Activated CD8-positive, alpha-beta memory T cell treated with anti-CD3 and anti-CD28 coated beads for 24 hours (primary cell): ENCODE results near the gene PRCC.

Experiments
- DNase-seq: peaks from one replicate; pipeline ENCODE4 v3.0.0-alpha.2; 2020

The PRCC gene, protein sequence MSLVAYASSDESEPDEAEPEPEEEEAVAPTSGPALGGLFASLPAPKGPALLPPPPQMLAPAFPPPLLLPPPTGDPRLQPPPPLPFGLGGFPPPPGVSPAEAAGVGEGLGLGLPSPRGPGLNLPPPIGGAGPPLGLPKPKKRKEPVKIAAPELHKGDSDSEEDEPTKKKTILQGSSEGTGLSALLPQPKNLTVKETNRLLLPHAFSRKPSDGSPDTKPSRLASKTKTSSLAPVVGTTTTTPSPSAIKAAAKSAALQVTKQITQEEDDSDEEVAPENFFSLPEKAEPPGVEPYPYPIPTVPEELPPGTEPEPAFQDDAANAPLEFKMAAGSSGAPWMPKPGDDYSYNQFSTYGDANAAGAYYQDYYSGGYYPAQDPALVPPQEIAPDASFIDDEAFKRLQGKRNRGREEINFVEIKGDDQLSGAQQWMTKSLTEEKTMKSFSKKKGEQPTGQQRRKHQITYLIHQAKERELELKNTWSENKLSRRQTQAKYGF

DNA sequence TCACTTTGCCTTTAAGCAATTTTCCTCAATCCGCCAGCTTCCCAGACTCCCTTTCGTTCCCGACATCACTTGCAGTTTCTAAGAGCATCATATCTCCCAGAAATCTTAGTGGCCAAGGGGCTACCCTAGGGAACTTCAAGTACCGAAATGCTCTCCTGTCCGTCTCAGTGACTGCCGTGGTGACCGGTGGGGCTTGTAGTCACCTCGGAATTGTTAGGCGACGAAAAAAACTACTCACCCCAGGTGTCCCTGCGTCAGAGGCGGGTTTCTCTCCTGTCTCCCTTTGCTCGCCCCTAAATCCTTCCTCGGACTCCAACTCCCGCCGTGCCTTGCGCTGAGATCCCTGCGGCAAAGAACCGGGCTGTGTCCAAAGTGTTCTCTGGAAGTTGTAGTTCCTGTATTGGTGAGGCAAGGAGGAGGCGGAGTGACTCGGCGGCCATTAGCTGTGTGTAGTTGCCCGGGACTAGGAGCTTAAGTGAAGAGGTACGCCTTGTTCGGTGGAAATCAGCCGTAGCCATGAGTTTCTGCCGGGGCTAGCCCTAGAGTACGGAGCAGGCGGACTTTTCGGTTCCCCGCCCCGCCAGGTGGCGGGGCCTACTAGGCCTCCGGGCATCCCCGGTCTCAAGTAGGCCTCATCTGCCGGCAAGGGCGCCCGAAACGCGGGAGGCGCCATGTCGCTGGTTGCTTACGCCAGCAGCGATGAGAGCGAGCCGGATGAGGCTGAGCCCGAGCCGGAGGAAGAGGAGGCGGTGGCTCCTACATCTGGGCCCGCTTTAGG is at the start of gene PRCC:
Gene PRCC (plus strand): TSS at position 435 of the 778 bp plus-strand sequence. CDS start 237 bp downstream, at position 672.
- DNase-seq: peak; percentile 94

DNA sequence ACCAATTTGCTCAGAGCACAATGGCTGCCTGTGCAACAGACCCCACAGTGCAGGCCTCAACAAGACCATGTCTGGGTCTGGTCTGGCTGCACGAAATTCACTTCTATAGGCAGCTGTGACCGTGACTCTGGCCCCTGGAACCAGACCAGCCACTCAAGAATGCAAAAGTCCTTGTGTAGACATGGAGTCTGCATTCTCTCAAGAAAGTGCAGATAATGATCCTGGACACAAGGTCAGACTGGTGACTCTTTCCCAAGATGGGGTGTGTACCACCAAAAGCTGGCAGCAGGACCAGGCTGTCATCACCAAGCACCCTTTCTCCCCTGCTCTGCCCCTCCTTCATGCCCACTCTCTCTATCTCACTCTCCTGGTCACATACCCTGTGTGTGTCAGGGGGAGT is 46.2 kb upstream of the PRCC start:
- DNase-seq: no peak

DNA sequence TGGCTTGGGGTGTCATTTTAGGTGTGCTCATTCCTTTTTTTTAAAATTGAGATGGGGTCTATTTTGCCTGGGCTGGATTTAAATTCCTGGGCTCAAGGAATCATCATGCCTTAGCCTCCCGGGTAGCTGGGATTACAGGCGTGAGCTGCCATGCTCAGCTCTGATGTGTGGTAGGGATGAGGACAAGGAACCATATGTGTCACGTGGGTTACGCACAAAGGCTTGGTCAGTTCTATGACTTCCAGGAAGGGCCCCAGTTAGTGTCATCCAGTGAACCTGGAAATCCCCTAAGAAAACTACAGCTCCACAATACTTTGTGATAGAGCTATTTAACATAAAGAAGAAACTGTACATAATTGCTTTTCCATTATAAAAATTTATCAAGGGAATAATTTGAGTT is 45.8 kb upstream of the PRCC start:
- DNase-seq: no peak

DNA sequence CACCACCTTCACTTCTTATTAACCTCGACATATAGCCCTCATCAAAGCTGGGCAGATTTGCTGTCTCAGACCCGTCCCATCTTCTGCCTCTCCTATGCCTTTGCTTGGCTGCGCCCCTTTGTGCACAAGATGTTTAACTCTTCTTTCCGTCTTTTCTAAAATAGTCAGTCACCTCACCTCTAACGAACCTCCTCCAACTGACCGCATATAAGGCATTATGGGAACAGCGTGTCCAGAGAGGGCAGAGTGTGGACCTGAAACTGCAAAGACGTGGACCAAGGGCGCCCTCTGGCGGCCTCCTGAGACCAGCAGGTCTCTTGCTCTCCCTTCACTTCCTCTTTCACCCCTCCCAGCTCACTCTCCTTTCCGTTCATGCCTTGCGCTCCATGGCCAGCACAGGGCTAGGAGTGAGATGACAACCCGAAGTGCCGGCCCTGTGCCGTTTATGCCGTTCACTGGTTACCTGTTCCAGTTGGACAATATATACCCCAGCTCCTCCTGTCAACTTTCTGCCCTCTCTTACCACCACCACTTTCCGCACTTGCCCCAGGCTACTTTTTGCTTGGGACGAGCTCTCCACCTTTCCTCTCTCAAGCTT is 41.6 kb upstream of the PRCC start:
- peak; percentile 89 for DNase-seq

DNA sequence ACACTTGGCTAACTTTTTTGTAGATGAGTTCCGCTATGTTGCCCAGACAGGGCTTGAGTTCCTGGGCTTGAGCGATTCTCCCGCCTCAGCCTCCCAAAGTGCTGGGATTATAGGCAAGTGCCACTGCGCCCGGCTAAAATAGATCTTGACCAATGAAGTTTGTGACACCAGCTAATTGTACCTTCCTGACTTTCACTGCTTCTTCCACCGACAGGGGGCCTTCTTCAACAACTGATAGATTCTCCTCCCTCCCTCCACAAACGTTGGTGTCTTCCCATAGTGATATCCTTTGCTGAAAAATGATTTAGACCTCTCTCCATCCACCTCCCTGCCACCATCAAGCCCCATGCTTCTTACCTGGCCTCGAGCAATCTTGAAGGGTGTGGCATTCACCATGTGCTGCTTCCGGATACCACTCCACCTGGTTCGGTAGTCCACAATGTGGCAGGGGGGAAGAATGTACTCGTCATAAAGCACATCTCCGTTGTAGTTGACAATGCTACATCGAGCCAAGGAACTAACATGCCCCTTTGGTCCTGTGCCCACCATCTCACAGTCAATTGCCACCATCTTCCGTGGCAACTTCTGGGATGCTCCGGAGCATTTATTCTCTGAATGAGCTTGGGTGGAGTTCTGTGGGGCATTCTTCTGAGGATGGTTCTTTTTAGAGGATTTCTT is 40.6 kb upstream of the PRCC start:
- DNase-seq: peak; percentile 79

DNA sequence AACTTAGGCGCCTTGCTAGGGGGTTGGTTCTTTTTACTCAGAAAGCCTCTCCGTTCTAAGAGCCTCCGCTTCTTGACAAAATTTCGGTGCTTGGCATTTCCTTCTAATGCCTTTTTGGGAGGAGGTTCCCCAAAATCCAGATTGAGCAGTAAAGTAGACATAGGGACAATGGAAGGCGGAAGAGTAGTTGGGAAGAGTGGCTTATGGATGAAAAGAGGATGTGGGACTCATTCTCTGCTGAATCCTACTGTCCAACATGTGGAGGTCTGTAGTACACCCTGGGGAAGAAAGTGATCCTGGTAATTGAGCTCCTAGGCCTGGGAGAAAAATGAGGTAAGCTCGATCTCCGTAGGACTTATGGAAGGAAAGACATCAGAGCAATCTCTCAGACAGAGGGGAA is 39.8 kb upstream of the PRCC start:
- DNase-seq: no peak

DNA sequence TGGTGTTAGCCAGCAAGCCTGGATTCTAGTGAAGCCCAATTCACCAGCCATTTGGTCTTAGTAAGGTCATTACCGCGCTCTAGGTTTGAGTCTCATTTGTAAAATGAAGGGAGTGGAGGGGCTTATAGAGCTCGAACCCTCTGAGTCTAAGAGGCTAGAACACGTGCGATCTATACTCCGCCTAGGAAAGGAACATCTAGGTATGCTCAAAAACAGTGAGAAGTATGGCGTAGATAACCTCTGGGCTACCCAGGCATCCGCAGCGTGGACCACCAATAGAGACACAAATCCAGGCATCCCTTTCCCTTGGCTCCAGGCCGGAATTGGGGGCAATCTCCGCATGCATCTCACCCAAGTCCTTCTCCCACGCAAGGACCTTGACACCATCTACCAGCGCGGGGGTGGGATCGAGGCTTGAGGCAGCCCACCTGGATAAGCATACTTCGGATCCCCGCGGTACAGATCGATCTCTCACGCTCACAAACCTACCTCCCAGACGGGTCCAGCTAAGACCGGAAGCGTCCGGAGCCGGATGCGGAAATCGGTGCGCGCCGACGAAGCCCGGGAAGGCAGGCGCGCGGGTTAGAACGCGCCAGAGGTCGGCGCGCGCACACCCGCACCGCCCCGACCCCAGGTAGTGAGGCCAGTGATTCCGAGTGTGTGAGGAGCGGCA is 39.3 kb upstream of the PRCC start, which contains the start of gene METTL25B:
Gene METTL25B (plus strand): TSS at position 544 of the 673 bp plus-strand sequence. CDS start 636 bp downstream, outside the sequence.
- peak; percentile 91 for DNase-seq

DNA sequence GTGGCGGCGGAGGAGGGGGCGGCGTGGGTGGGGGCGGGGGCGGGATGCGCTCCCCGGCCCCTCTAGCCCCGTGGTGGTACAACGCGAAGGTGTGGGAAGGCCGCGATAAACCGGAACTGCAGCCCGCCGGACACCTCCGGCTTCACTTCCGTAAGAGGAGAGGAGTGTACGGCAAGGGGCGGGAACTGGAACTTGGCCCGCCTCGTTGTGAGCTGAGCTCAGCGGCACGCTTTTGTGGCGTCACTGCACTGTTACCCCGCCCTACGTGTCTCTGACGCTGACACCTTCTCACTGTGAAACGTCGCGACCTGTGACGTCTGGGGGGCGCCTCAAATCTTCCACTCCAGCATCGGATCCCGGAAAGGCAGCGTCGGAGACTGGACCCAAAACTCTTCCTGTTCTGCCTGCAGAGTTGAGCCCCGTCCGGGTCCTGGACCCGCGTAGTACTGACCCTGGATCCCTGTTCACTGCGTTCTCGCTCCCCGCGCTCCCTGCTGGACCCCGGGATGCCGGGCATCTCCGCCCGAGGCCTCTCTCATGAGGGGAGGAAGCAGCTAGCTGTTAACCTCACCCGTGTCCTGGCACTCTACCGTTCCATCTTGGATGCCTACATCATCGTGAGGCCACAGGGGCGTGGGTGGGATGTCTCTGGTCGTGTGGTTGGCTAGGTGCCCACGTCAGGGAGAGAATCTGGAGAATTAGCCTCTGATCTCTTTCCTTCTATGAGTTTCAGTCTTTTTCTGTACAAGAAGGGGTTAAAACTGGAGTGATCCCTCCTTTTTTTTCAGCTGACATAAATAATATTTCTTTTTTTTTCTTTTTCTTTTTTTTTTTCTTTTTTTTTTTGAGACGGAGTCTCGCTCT is 38.5 kb upstream of the PRCC start, which contains the start of gene ISG20L2:
Gene ISG20L2 (minus strand): TSS at position 168 of the 864 bp plus-strand sequence. CDS start 1,114 bp downstream, outside the sequence.
- peak; percentile 94 for DNase-seq

DNA sequence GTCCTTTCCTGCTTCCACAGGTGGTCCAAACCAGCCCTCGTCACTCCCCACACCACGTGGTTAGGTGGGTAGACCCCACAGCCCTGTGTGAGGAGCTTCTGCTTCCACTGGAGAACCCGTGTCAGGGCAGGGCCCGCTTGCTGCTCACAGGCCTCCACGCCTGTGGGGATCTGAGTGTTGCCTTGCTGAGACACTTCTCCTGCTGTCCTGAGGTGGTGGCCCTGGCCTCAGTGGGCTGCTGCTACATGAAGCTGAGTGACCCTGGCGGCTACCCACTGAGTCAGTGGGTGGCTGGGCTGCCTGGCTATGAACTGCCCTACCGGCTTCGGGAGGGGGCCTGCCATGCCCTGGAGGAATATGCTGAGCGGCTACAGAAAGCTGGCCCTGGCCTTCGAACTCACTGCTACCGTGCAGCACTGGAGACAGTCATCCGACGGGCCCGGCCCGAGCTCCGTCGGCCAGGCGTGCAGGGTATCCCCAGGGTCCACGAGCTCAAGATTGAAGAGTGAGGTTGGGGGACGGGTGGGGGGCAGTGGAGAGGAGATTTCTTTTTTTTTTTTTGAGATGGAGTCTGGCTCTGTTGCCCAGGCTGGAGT is 33.2 kb upstream of the PRCC start:
- DNase-seq: no peak

DNA sequence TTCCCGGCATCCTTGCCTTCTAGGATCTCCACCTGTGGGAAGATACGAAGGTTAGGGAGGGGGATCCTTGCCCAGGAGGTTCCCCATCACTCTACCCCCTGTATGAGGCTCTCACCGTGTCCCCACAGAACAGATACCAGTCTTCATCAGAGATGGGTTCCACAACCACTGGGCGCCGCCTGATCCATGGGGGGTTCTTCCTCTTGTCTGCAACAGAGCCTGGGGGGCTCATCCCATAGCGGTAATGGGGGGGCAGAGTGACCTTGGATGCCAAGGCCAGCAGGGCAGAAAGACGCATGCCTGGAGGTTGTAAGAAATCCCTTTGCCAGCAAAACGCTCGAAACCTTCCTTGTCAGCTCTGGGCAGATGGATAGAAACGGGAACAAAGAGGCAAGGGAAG is 28.9 kb upstream of the PRCC start:
- DNase-seq: no peak

DNA sequence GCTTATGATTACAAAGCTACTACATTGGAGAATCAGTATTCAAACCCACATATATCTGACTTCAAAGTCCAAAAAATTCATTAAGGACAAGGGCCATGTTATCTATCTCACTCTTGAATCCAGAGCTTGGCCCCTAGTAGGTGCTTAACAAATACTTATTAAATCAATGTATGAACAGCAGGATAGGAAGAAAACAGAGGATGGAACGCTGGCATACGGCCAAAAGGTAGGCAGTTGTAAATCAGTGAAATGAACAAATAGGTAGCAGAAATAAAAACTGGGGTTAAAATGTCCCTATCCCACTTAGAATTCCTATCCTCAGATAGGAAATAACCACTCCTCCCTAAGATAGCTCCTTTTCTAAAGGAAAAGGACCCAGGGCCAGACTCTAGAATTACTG is 28.4 kb upstream of the PRCC start:
- no peak for DNase-seq

DNA sequence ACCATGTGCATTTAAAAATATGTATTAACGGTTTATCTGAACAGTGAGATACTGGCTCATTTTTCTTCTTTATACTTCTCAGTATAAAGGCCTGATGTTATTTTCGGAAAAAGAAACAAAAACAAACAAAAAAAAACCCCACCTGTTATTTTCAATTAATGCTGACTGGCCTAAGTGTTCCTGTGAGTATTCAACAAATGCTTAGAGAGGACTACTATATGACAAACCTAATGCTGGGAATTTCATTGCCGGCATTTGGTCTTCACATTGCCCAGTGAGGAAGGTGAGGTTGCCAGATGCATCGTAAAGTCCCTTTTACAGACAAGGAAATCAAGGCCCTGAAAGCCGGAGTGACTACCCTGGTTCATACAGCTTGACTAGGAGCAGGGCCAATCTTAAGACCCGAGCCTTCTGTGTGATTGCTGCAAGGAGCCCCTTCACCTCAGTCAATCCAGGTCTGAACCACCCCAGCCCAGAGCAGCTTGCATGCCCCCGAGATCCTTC is 27.0 kb upstream of the PRCC start:
- DNase-seq: no peak

DNA sequence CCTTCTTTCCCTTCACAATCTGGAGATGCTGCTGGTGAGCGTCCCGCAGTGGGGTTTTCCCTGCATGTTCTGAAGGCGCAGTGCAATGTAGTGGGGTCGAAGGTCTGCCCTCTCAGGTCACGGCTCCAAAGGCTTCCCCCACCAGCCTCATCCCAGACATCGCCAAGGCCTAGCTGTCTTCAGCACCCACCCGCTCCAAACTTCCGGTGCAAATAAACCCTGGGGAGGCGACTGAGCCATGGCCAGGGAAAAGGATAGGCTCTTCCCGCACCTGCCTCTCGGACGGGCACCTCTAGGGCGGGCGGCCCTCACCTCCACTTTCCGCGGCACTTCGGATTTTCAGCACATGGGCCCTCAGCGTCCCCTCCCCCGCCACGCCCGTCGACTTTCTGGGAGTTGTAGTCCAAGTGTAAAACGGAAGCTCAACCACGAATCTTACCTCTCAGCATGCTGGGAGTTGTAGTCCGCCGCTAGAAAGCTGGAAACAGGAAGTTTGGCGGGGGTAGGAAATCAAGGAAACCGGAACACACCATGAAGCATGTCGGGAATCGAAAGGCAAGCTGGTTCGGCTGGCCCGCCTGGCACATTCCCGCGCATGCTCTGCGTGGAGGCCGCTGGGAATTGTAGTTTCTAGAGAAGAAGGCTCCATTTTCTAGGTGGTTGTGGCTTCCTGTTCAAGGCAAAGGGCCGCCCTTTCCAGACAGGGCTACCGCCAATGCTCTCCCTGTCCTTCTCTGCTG is 26.4 kb upstream of the PRCC start, which contains the start of gene MRPL24:
Gene MRPL24 (minus strand): TSS at position 348 of the 740 bp plus-strand sequence. CDS start 2,384 bp downstream, outside the sequence.
- DNase-seq: peak; percentile 97

DNA sequence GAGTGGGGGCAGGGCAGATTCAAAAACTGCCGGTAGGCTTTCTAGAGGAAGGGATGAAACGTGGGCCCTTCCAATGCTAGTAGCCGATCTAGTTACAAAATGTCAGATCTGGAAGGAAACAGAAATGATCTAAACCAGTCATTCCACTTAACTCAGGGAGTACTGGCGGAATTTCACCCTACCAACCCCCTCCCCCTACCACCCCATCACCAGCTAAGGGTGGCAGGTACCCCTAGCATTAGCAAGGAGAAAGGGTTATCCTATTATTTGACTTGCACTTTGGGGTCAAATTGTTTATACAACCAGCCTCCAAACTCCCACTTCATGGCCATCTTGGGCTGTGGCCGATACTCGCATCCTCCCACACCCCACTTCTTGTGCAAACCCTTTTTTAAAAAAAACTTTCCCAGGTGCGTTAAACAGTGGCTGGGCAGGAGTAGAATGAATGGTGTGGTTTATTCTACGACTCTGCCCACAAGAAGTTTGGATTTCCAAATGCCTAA is 25.8 kb upstream of the PRCC start:
- no peak for DNase-seq

DNA sequence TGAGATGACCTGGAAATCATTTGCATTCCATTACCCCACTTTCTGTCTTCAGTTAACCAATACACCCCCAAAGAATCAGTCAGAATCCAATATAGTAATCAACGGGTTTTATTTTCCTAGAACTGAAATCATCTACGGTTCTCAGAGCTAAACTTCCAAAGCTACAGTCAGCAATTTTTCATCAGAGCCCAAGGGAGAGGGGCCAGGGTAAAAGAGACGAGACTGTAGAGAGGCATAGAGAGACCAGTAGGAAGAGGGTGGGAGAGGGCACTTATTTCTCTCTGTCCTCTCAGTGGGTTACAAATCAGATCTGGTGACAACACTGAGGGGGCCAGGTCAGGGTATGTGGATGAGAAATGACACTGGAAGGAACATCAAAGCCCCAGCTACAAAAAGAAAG is 25.3 kb upstream of the PRCC start:
- DNase-seq: no peak

DNA sequence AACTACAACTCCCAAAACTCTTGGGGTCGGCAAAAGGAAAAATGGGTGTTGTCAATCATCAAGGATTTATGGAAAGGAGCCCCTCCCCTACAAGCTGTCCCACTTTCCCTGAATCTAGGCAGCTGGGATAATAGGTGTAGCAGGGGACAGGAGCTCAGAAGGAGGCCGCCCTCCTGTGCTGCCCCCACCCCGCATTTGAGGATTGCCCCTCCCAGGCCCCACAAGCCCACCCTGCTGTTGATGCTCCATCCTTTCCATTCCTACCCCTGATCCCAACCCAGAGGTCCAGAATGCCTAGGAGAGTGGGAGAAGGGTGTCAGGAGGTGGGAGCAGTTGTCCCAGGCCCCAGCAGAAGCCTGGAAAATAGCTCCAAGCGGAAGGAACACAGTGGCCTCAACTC is 24.5 kb upstream of the PRCC start:
- no peak for DNase-seq

DNA sequence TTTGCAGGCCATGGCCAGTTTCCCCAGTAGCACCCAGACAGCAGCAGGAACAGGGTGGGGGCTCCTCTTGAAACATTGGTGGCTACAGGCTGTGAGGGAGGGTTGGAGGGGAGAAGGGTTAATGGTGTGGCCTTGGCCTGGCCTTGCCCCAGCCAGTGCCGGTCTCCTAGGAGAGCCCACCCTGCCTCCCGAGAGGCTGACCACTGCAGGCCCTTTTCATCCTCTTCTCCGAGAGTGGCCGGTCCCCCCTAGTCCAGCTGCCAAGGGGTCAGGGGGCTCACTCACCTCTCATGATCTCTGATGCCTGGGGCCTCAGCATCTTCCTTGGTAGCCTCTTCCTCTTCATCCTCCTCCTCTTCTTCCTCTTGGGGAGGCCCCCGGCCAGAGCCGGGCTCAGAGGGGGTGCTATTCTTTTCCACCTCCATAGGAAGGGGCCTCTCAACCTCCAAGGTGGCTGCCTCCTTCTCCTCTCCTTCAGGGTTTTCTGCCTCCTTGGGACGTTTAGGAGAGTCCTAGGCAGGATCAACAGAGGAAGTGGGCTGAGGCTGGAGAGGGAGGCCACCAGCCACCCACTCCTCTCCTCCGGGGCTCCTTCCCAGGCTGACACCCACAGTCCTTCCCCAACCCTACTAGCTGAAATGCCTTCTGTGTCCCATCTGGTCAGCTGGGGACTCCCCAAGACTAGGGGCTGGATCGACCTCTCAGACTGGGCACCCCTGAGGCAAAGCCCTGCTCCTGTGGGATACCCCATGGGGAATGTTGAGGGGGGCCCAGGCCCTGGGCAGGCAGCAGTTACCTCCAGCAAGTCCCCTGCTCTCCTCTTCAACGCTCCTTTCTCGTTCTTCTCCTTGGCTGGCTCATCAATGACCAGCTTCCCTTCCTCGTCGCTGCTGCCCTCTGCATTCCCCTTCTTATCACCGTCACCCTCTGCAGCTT is 23.7 kb upstream of the PRCC start:
- no peak for DNase-seq

DNA sequence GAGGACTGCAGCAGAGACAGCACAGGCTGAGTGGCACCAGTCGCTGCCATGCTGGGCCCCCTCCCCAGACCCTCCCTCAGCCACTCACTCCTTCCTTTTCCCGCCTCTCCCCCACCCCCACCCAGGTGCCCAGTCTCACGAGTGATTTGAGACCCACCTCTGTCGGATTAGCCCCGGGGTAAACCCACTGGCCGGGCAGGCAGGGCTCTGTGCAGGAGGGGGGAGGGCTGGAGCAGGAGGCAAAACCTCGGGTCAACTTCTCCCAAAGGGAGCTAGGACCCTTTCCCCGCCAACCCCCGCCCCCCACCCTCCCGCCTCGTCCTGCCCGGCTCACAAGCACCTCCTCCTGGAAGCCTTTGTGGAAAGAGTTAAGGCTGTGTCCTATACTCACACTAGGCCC is 23.0 kb upstream of the PRCC start:
- DNase-seq: no peak
